Gastroesophageal sphincter (tissue), 2 donors: ENCODE results near the gene TAS2R42.

ENCODE experiments used
- EP300 ChIP-seq: sonication (generic); formaldehyde crosslinking; IDR thresholded peaks from one replicate; pipeline ENCODE4 v1.6.1; 2017; ENCODE audit warnings: antibody characterized with exemption, mild to moderate bottlenecking
- POLR2AphosphoS5 ChIP-seq: sonication (generic); formaldehyde crosslinking; IDR thresholded peaks from one replicate; pipeline ENCODE4 v1.6.1; 2017; ENCODE audit warnings: antibody characterized with exemption

GRCh38 chr12:11182529-11182928, 4.2 kb downstream of the TAS2R42 start:
- TF ChIP-seq EP300 (no peak), POLR2AphosphoS5 (no peak)
